ENCODE measurements around the gene CDC42EP4. TPM values are rescaled to one million over a fixed set of nuclear protein-coding genes. Genes with fewer than 3 reads are reported as not detected.
"Not testable (repeated sequence)": the region's sequence is repeated elsewhere in the genome, so short reads cannot be mapped to it uniquely, and the experiment has no call there.

Gene CDC42EP4
- total RNA-seq, 2 experiments from 2014 or later: not detected

GRCh38 chr17:73334771-73335513 is 23.1 kb upstream of the CDC42EP4 start:
- Histone ChIP-seq H3K27ac (ENCODE audit: low read depth, low read length, poor library complexity, severe bottlenecking) (no peak overlapping the region), H4K20me1 (ENCODE audit: insufficient read depth, low read length) (no peaks in the 10 kb centered on the region), H3K36me3 (ENCODE audit: insufficient read depth, low read length) (no peaks in the 10 kb centered on the region), H3K9me2 (ENCODE audit: insufficient read depth, low read length) (no peaks in the 10 kb centered on the region), H3K79me2 (ENCODE audit: insufficient read depth, low read depth, low read length) (no peaks in the 10 kb centered on the region), H3K9me3 (ENCODE audit: low read length) (no peaks in the 10 kb centered on the region), H3K4me3 (ENCODE audit: low read depth, low read length, poor library complexity, severe bottlenecking) (no peak overlapping the region), H3K4me1 (ENCODE audit: insufficient read depth, low read length, poor library complexity, severe bottlenecking) (no peaks in the 10 kb centered on the region), H2AFZ (ENCODE audit: low read length) (no peak overlapping the region), H3K4me2 (ENCODE audit: low read length) (no peak overlapping the region)
- TF ChIP-seq EZH2phosphoT487 (IDR thresholded peaks at IDR 0.05; ENCODE audit: borderline replicate concordance, low read depth, low read length) (no peak), CTCF (conservative IDR thresholded peaks at IDR 0.05; ENCODE audit: low read length) (no peak)
- ChIA-PET CTCF (ENCODE audit: unreplicated experiment) (no interaction called here), POLR2A (no interaction called here)
- no peak for DNase-seq (ENCODE audit: low spot score)
- no TSS peak for BruUV-seq (replicated peaks)
- intact Hi-C loops (cut with micrococcal nuclease; ENCODE audit: unreplicated experiment): no loop called here

GRCh38 chr17:73333445-73333844 is 21.6 kb upstream of the CDC42EP4 start:
- H3K4me1 ChIP-seq (ENCODE audit: insufficient read depth, low read length, poor library complexity, severe bottlenecking); DNase-seq (ENCODE audit: low spot score); H4K20me1 ChIP-seq (ENCODE audit: insufficient read depth, low read length); H3K79me2 ChIP-seq (ENCODE audit: insufficient read depth, low read depth, low read length); BruUV-seq (replicated peaks); H3K9me2 ChIP-seq (ENCODE audit: insufficient read depth, low read length); H3K9me3 ChIP-seq (ENCODE audit: low read length); H3K4me2 ChIP-seq (ENCODE audit: low read length); intact Hi-C loops (cut with micrococcal nuclease; ENCODE audit: unreplicated experiment); H3K36me3 ChIP-seq (ENCODE audit: insufficient read depth, low read length); H3K27ac ChIP-seq (ENCODE audit: low read depth, low read length, poor library complexity, severe bottlenecking); CTCF ChIA-PET (ENCODE audit: unreplicated experiment); H3K4me3 ChIP-seq (ENCODE audit: low read depth, low read length, poor library complexity, severe bottlenecking); H2AFZ ChIP-seq (ENCODE audit: low read length): not testable (repeated sequence)
- POLR2A ChIA-PET: interaction anchor here (0.6 to 0.8 kb wide), 2 partner anchors 16 to 104 kb away, joined by 3 read pairs; no protein-coding TSS in a partner anchor

GRCh38 chr17:73331060-73331459 is 19.3 kb upstream of the CDC42EP4 start:
- no peak for TF ChIP-seq EZH2phosphoT487 (IDR thresholded peaks at IDR 0.05; ENCODE audit: borderline replicate concordance, low read depth, low read length)
- no peak for TF ChIP-seq CTCF (conservative IDR thresholded peaks at IDR 0.05; ENCODE audit: low read length)
- POLR2A ChIA-PET: no interaction called here
- H3K4me2 ChIP-seq (ENCODE audit: low read length): no peak overlapping the region

More at GRCh38 chr17:73331060-73331459, 19.3 kb upstream of the CDC42EP4 start:
- Histone ChIP-seq H3K36me3 (ENCODE audit: insufficient read depth, low read length) (no peaks in the 10 kb centered on the region), H3K27ac (ENCODE audit: low read depth, low read length, poor library complexity, severe bottlenecking) (no peak overlapping the region), H2AFZ (ENCODE audit: low read length) (no peak overlapping the region), H3K79me2 (ENCODE audit: insufficient read depth, low read depth, low read length) (no peaks in the 10 kb centered on the region), H3K4me3 (ENCODE audit: low read depth, low read length, poor library complexity, severe bottlenecking) (no peak overlapping the region), H3K9me2 (ENCODE audit: insufficient read depth, low read length) (no peaks in the 10 kb centered on the region), H3K9me3 (ENCODE audit: low read length) (no peaks in the 10 kb centered on the region), H3K4me1 (ENCODE audit: insufficient read depth, low read length, poor library complexity, severe bottlenecking) (no peaks in the 10 kb centered on the region), H4K20me1 (ENCODE audit: insufficient read depth, low read length) (no peaks in the 10 kb centered on the region)
- BruUV-seq (replicated peaks): no TSS peak
- DNase-seq (ENCODE audit: low spot score): no peak
- CTCF ChIA-PET (ENCODE audit: unreplicated experiment): no interaction called here
- intact Hi-C loops (cut with micrococcal nuclease; ENCODE audit: unreplicated experiment): no loop called here
